OCI-LY1 (cell line): ENCODE results near the gene TMCC1.

ENCODE experiments used
- H2AFZ ChIP-seq: fragments of 200-600 bp; sonication (generic), shearing (Covaris generic); 2 replicates; pipeline ENCODE4 v1.6.0; 2014; ENCODE audit warnings: antibody characterized with exemption, mild to moderate bottlenecking, low read length
- H3F3A ChIP-seq: fragments of 200-600 bp; sonication (generic), shearing (Covaris generic); 2 replicates; pipeline ENCODE4 v1.6.0; 2014; ENCODE audit warnings: mild to moderate bottlenecking, antibody characterized with exemption, low read length, moderate library complexity; ENCODE audit not compliant: insufficient read depth
- H3K27ac ChIP-seq: fragments of 200-600 bp; sonication (generic); 2 replicates; pipeline ENCODE4 v1.5.1; 2014; ENCODE audit warnings: low read length, mixed run types, mild to moderate bottlenecking, low read depth; ENCODE audit not compliant: poor library complexity, severe bottlenecking
- H3K27me3 ChIP-seq: fragments of 200-600 bp; sonication (generic); 2 replicates; pipeline ENCODE4 v1.6.0; 2014; ENCODE audit warnings: antibody characterized with exemption, mild to moderate bottlenecking, low read length, moderate library complexity; ENCODE audit not compliant: insufficient read depth
- H3K36me3 ChIP-seq: fragments of 200-600 bp; sonication (generic); 2 replicates; pipeline ENCODE4 v1.6.1; 2014; ENCODE audit warnings: mild to moderate bottlenecking, antibody characterized with exemption, low read length, moderate library complexity, mixed read lengths; ENCODE audit not compliant: insufficient read depth
- H3K4me1 ChIP-seq: fragments of 200-600 bp; sonication (generic); 2 replicates; pipeline ENCODE4 v1.5.1; 2014; ENCODE audit warnings: mild to moderate bottlenecking, low read length, moderate library complexity; ENCODE audit not compliant: insufficient read depth, severe bottlenecking
- H3K4me2 ChIP-seq: fragments of 200-600 bp; sonication (generic), shearing (Covaris generic); 2 replicates; pipeline ENCODE4 v1.6.1; 2014; ENCODE audit warnings: low read length
- H3K4me3 ChIP-seq: fragments of 200-600 bp; sonication (generic); 2 replicates; pipeline ENCODE4 v1.5.1; 2014; ENCODE audit warnings: low read length, low read depth, mild to moderate bottlenecking, mixed read lengths; ENCODE audit not compliant: poor library complexity, severe bottlenecking
- H3K79me2 ChIP-seq: fragments of 200-600 bp; shearing (Covaris generic); 2 replicates; pipeline ENCODE4 v1.6.1; 2016; ENCODE audit warnings: mixed run types, low read length, mixed read lengths; ENCODE audit not compliant: insufficient read depth
- H3K9ac ChIP-seq: fragments of 200-600 bp; sonication (generic), shearing (Covaris generic); 2 replicates; pipeline ENCODE4 v1.6.1; 2014; ENCODE audit warnings: mild to moderate bottlenecking, low read length, mixed read lengths
- H3K9me2 ChIP-seq: fragments of 200-600 bp; sonication (generic), shearing (Covaris generic); 2 replicates; pipeline ENCODE4 v1.6.1; 2014; ENCODE audit warnings: low read depth, mild to moderate bottlenecking, low read length, mixed read lengths
- H3K9me3 ChIP-seq: fragments of 200-600 bp; shearing (Covaris generic); 2 replicates; pipeline ENCODE4 v1.6.1; 2014; ENCODE audit warnings: low read length, mixed read lengths
- H4K20me1 ChIP-seq: fragments of 200-600 bp; sonication (generic), shearing (Covaris generic); 2 replicates; pipeline ENCODE4 v1.6.0; 2016; ENCODE audit warnings: mild to moderate bottlenecking, low read length; ENCODE audit not compliant: insufficient read depth
- CTCF ChIP-seq: fragments of 200-600 bp; sonication (generic), shearing (Covaris generic); IDR thresholded peaks from 2 replicates; pipeline ENCODE4 v1.5.1; 2017; ENCODE audit warnings: mild to moderate bottlenecking, antibody characterized with exemption, low read length, moderate library complexity, mixed read lengths
- EZH2 ChIP-seq: fragments of 200-600 bp; sonication (generic), shearing (Covaris generic); IDR thresholded peaks from 2 replicates; pipeline ENCODE4 v1.8.0; 2017; ENCODE audit warnings: borderline replicate concordance, mixed run types, mild to moderate bottlenecking, antibody characterized with exemption, low read length, moderate library complexity, mixed read lengths

TMCC1 gene

GRCh38 chr3:129831503-129831902 is 62.0 kb downstream of the TMCC1 start:
- peaks cover 29% of the 10 kb centered on the region for H3K4me1 ChIP-seq
- H3K9me2 ChIP-seq: no peaks in the 10 kb centered on the region
- no peak overlapping the region for H3K4me3 ChIP-seq
- H3K9me3 ChIP-seq: no peaks in the 10 kb centered on the region
- H3F3A ChIP-seq: no peaks in the 10 kb centered on the region
- TF ChIP-seq CTCF (no peak), EZH2 (no peak)
- no peak overlapping the region for H2AFZ ChIP-seq
- peaks cover 9% of the 10 kb centered on the region for H3K36me3 ChIP-seq
- H3K4me2 ChIP-seq: no peak overlapping the region
- H3K27ac ChIP-seq: no peak overlapping the region
- H3K79me2 ChIP-seq: no peaks in the 10 kb centered on the region
- no peak overlapping the region for H3K9ac ChIP-seq
- H3K27me3 ChIP-seq: no peaks in the 10 kb centered on the region
- H4K20me1 ChIP-seq: no peaks in the 10 kb centered on the region

- Histone ChIP-seq H3K9me2 (no peaks in the 10 kb centered on the region), H3K9me3 (no peaks in the 10 kb centered on the region), H3K9ac (no peak overlapping the region), H3K36me3 (peaks cover 3% of the 10 kb centered on the region; the same call in 1 of the 2 replicates), H3F3A (no peaks in the 10 kb centered on the region), H3K4me1 (peaks cover 45% of the 10 kb centered on the region), H3K4me2 (no peak overlapping the region), H4K20me1 (no peaks in the 10 kb centered on the region), H3K4me3 (no peak overlapping the region), H3K79me2 (no peaks in the 10 kb centered on the region), H3K27me3 (no peaks in the 10 kb centered on the region), H3K27ac (peak overlapping the region; percentile 45), H2AFZ (no peak overlapping the region)
- TF ChIP-seq EZH2: no peak
- peak; percentile 79 for TF ChIP-seq CTCF
Observed at GRCh38 chr3:129829640-129830039, 63.9 kb downstream of the TMCC1 start.

- Histone ChIP-seq H3K27ac (peak overlapping the region; percentile 45), H3K27me3 (no peaks in the 10 kb centered on the region), H3F3A (no peaks in the 10 kb centered on the region), H3K4me1 (peaks cover 54% of the 10 kb centered on the region), H4K20me1 (no peaks in the 10 kb centered on the region), H2AFZ (no peak overlapping the region), H3K4me3 (peak overlapping the region; percentile 20), H3K36me3 (no peaks in the 10 kb centered on the region; the same call in 1 of the 2 replicates), H3K9me2 (no peaks in the 10 kb centered on the region), H3K4me2 (peak overlapping the region; percentile 27; the same call in 1 of the 2 replicates), H3K9me3 (no peaks in the 10 kb centered on the region), H3K79me2 (no peaks in the 10 kb centered on the region), H3K9ac (peak overlapping the region; percentile 9; the same call in 1 of the 2 replicates)
- TF ChIP-seq EZH2 (no peak), CTCF (no peak)
Observed at GRCh38 chr3:129827765-129828164, 65.7 kb downstream of the TMCC1 start.
